Measurements from ENCODE around the gene MTCH1.

GRCh38 chr6:36947570-36948351 lies 38.2 kb downstream of the MTCH1 start:
- TF ChIP-seq CTCF (IDR thresholded peaks at IDR 0.05), result no peak
- no peak for TF ChIP-seq EZH2 (IDR thresholded peaks at IDR 0.05)
